HUDEP-2 (cell line): ENCODE measurements around the gene NOM1.
"Not testable (repeated sequence)": the region's sequence is repeated elsewhere in the genome, so short reads cannot be mapped to it uniquely, and the experiment has no call there.

Source experiments
- DNase-seq, 76 experiments: peaks; one replicate each; lab custom pipeline; 2025; ENCODE audit not compliant: unreplicated experiment in 76 of 76; lab: John Stamatoyannopoulos, UW

NOM1 gene

GRCh38 chr7:156949541-156950380 is at the start of gene NOM1:
Gene NOM1 (plus strand): TSS chr7:156949712. CDS start chr7:156949738, 26 bp downstream.
- DNase-seq = peak in 75 of 76 experiments; percentile 11 to 91 (median 77)

DNA sequence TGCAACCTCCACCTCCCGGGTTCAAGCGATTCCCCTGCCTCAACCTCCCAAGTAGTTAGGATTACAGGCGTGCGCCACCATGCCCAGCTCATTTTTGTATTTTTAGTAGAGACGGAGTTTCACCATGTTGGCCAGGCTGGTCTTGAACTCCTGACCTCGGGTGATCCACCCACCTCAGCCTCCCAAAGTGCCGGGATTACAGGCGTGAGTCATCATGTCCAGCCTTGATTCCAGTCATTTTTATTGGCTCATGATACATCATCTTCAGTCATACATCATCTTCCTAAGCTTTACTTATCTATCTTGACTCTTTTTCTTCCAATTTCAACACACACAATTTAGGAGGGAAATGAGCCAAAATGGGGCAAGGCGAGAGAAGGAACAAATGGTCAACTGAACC is 49.4 kb upstream of the NOM1 start:
- not testable (repeated sequence) for DNase-seq

GRCh38 chr7:156903232-156903909 is 46.1 kb upstream of the NOM1 start:
- no peak for DNase-seq

DNA sequence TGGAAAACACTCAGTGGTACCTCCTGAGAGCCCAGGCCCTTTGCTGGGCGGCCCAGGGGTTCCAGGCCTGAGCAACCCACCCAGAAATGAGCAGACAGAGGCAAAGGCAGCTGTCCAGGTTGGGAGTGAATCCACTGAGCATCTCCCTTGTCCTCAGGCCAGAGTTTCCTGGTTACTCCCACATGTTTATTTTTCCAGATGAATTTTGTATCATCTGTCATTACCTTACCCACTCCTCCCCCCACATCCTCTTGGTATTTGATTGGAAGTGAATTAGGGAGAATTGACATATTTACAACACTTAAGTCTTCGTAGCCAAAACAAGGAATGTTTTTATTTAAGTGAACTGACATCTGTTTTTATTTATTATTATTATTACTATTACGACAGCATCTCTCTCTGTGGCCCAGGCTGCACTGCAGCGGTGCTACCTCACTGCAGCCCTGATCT is 43.3 kb upstream of the NOM1 start:
- no peak for DNase-seq

GRCh38 chr7:156907656-156908055 is 41.9 kb upstream of the NOM1 start:
- DNase-seq = no peak

DNA sequence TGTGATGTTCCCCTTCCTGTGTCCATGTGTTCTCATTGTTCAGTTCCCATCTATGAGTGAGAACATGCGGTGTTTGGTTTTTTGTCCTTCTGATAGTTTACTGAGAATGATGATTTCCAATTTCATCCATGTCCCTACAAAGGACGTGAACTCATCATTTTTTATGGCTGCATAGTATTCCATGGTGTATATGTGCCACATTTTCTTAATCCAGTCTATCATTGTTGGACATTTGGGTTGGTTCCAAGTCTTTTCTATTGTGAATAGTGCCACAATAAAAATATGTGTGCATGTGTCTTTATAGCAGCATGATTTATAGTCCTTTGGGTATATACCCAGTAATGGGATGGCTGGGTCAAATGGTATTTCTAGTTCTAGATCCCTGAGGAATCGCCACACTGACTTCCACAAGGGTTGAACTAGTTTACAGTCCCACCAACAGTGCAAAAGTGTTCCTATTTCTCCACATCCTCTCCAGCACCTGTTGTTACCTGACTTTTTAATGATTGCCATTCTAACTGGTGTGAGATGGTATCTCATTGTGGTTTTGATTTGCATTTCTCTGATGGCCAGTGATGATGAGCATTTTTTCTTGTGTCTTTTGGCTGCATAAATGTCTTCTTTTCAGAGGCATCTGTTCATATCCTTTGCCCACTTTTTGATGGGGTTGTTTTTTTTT is 39.8 kb upstream of the NOM1 start:
- not testable (repeated sequence) for DNase-seq

DNA sequence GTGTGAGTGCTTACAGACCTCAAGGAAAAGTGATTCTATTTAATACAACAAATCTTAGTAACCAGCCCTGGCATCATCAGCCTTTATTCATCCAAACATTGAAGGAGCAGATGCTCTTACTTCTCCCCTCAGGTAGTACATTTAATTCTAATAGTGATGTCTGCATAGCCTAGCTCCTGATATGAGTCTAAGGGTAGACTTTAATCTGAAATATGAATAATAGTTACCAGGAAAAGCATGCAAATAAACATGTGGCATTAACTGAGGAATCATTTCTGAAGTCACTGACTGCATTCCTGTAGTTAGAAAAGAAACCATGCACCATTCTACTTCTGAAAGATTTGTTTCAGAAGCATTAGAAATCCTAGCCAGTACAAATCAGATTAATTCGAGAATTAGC is 30.9 kb upstream of the NOM1 start:
- DNase-seq = no peak

DNA sequence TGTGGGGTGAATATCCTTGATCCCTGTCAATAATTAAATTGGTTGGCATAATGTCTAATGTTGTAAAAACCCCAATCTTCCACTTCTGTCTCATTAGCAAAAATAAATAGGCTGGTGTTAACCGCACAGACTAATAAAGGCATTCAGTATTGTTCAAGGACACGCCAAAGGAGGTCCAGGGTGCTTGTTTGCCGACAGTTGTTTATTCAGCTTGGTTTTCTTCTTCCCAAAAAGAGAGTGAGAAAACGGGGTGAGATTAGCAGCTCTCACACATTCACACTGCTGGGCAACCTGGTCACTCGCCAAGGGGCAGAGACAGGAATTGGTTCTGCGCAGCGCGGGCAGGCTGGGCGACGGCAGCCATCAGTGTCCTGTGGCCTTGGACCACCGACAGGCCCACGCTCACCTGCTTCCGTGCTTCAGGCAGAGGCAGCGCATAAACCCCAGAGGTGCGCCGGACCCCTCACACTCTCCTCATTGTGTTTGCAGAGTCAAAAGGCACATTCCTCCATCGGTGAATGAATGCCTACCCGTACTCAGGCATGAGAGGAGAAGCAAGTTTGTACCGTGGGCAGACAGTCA is 30.3 kb upstream of the NOM1 start:
- DNase-seq = no peak

DNA sequence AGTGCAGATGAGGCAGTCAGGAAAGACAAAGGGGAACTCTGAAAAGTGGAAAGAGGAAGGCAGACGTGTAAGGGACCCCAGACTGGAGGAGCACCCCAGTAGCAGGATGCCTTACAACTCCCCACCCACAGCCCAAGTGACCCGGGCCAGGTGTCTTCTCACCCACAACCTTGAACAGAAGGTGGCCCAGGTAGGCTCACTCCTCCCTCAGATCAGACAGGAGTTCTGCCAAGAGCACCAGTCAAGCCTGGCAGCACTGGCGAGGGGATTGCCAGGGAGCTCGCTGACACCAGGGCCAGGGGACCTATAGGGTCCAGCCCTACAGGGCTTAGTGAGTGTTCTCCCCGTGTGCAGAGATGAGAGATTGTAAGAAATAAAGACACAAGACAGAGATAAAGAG is 29.4 kb upstream of the NOM1 start:
- DNase-seq = no peak

DNA sequence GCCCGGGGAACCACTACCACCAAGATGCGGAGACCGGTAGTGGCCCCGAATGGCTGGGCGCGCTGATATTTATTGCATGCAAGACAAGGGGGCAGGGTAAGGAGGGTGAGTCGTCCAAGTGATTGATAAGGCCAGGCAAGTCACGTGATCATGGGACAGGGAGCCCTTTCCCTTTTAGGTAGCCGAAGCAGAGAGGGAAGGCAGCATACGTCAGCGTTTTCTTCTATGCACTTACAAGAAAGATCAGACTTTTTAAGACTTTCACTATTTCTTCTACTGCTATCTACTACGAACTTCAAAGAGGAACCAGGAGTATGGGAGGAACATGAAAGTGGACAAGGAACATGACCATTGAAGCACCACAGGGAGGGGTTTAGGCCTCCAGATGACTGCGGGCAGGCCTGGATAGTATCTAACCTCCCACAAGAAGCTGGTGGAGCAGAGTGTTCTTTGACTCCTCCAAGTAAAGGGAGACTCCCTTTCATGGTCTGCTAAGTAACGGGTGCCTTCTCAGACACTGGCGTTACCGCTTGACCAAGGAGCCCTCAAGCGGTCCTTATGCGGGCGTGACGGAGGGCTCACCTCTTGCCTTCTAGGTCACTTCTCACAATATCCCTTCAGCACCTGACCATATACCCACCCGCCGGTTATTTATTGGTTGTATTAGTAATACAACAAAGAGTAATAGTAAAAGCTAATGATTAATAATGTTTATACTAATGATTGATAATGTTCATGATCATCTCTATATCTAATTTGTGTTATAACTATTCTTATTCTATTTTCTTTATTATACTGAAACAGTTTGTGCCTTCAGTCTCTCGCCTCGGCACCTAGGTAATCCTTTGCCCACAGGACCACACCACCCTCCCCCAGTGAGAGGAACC is 28.8 kb upstream of the NOM1 start:
- DNase-seq = peak in 5 of 76 experiments; percentile 2 to 26 (median 6)

- not testable (repeated sequence) for DNase-seq
These were observed 27.2 kb upstream of the NOM1 start for GRCh38 chr7:156922304-156922703.

- not testable (repeated sequence) for DNase-seq
These were observed 23.7 kb upstream of the NOM1 start for GRCh38 chr7:156925821-156926220.

- DNase-seq = no peak
These were observed 21.7 kb upstream of the NOM1 start for GRCh38 chr7:156927571-156928405.

GRCh38 chr7:156928406-156928747 is 21.1 kb upstream of the NOM1 start:
- DNase-seq = no peak

GRCh38 chr7:156929789-156930539 is 19.5 kb upstream of the NOM1 start:
- DNase-seq = no peak

DNA sequence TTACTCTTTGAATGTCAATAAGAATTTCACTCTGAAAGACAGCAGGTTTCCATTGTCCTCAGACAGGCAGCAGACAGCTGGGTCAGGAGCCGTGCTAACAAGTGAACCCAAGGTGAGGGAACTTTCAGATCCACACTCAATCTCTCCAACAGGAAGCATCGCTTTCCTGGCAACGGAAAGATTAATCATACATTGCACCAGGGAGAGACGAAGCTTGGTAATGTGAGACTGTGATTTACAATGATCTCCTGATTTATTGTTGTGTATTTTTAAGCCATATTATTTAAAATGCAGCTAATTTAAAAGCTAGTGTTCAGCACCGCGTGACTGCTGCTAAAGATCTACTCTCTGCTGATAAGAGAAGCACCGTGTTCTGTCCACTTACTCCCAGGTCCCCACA is 17.5 kb upstream of the NOM1 start:
- no peak for DNase-seq

- no peak for DNase-seq
These were observed 14.3 kb upstream of the NOM1 start for GRCh38 chr7:156935250-156935649.

DNA sequence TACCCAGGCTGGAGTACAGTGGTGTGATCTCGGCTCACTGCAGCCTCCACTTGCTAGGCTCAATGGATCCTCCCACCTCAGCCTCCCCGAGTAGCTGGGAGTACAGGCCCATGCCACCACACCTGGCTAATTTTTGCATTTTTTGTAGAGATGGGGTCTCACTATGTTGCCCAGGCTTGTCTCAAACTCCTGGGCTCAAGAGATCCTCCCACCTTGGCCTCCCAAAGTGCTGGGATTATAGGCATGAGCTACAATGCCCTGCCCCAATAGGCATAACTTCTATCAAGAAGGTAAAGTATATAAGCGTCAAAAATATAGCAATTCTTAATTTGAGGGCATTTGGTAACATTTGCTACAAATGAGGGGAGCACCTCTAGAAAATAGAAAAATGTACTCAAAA is 12.7 kb upstream of the NOM1 start:
- not testable (repeated sequence) for DNase-seq
